Endothelial cell of umbilical vein (primary cell): ENCODE measurements around the gene SYNE1. TPM values are rescaled to one million over a fixed set of nuclear protein-coding genes. Genes with fewer than 3 reads are reported as not detected.

Experiments used
- BruUV-seq: library from RNA; stranded (reverse); fragments of 400-500 nt; replicated peaks from 2 replicates; lab custom pipeline; 2021; lab: Mats Ljungman, UMichigan
- CTCF ChIA-PET: fragments of 300-600, 350-600 bp; sonication (Branson Sonifier 250); formaldehyde crosslinking; loops from one replicate; lab custom pipeline; 2021; ENCODE audit warnings: antibody characterized with exemption, inconsistent platforms; lab: Charles Lee
- POLR2A ChIA-PET: fragments of 300-600, 350-600 bp; sonication (Branson Sonifier 250); formaldehyde crosslinking; loops from one replicate; lab custom pipeline; 2021; ENCODE audit warnings: antibody characterized with exemption, inconsistent platforms; lab: Charles Lee
- DNase-seq: peaks from one replicate; pipeline ENCODE4 v3.0.0-alpha.2; 2011; ENCODE audit warnings: low read depth, low spot score
- FAIRE-seq: peaks from 2 replicates; lab custom pipeline; 2011; peaks lifted over from hg19 to GRCh38; lab: Jason Lieb, UNC
- H2AFZ ChIP-seq: 2 replicates; pipeline ENCODE4 v1.6.0; 2012; ENCODE audit warnings: low read depth, low read length, control low read depth, inconsistent platforms
- H3K27ac ChIP-seq: 2 replicates; pipeline ENCODE4 v1.5.1; 2011; ENCODE audit warnings: low read depth, mild to moderate bottlenecking, control low read depth, low read length, moderate library complexity; ENCODE audit not compliant: insufficient read depth
- H3K27me3 ChIP-seq, 2 experiments: 2 replicates each; pipeline versions ENCODE4 v1.6.0 to v1.6.1; 2011; ENCODE audit warnings: low read length in 2 of 2, mixed read lengths in 1 of 2; ENCODE audit not compliant: control insufficient read depth in 2 of 2, insufficient read depth in 2 of 2
- H3K36me3 ChIP-seq, 2 experiments: 2 replicates in 1 of 2; 3 replicates in 1 of 2; pipeline ENCODE4 v1.5.1; 2011; ENCODE audit warnings: low read length in 2 of 2, mild to moderate bottlenecking in 1 of 2, moderate library complexity in 1 of 2; ENCODE audit not compliant: control insufficient read depth in 2 of 2, insufficient read depth in 2 of 2; ENCODE audit errors: extremely low read depth in 1 of 2
- H3K4me1 ChIP-seq: 3 replicates; pipeline ENCODE4 v1.5.1; 2011; ENCODE audit warnings: mild to moderate bottlenecking, low read length; ENCODE audit not compliant: control insufficient read depth, insufficient read depth; ENCODE audit errors: extremely low read depth
- H3K4me2 ChIP-seq: 2 replicates; pipeline ENCODE4 v1.6.1; 2011; ENCODE audit warnings: low read length, control low read depth, mixed read lengths; ENCODE audit not compliant: insufficient read depth
- H3K4me3 ChIP-seq, 3 experiments: fragments of 200-600 bp in 1 of 3; sonication (generic), shearing (Covaris generic) in 1 of 3; replicated peaks in 1 of 3; 2 replicates each; pipeline ENCODE4 v1.5.1; 2011 to 2016; ENCODE audit warnings: control low read depth in 3 of 3, low read length in 3 of 3, mild to moderate bottlenecking in 2 of 3, inconsistent platforms in 1 of 3, low read depth in 1 of 3, moderate library complexity in 1 of 3; ENCODE audit not compliant: insufficient read depth in 1 of 3
- H3K79me2 ChIP-seq: 2 replicates; pipeline ENCODE4 v1.6.0; 2012; ENCODE audit warnings: low read length, inconsistent platforms; ENCODE audit not compliant: control insufficient read depth, insufficient read depth
- H3K9ac ChIP-seq: replicated peaks from 2 replicates; pipeline ENCODE3; 2011; ENCODE audit warnings: low read length, control low read depth; ENCODE audit not compliant: insufficient read depth; ENCODE audit errors: extremely low read depth
- H3K9me1 ChIP-seq: replicated peaks from 3 replicates; pipeline ENCODE4 v1.6.0; 2011; ENCODE audit warnings: mild to moderate bottlenecking, low read length; ENCODE audit not compliant: control insufficient read depth, insufficient read depth; ENCODE audit errors: extremely low read depth
- H3K9me3 ChIP-seq: replicated peaks from 2 replicates; pipeline ENCODE4 v1.5.1; 2012; ENCODE audit warnings: low read length, inconsistent platforms; ENCODE audit not compliant: control insufficient read depth, insufficient read depth
- H4K20me1 ChIP-seq: replicated peaks from 2 replicates; pipeline ENCODE3; 2011; ENCODE audit warnings: mild to moderate bottlenecking, low read length; ENCODE audit not compliant: control insufficient read depth, insufficient read depth; ENCODE audit errors: extremely low read depth
- CTCF ChIP-seq, 2 donors: IDR thresholded peaks; 1 replicate in 1 of 2; 2 replicates in 1 of 2; pipeline ENCODE4 v1.5.1; 2011; ENCODE audit warnings: low read length in 2 of 2, mild to moderate bottlenecking in 2 of 2, moderate library complexity in 2 of 2, control low read depth in 1 of 2, inconsistent platforms in 1 of 2, low read depth in 1 of 2; ENCODE audit not compliant: insufficient read depth in 1 of 2; ENCODE audit errors: extremely low read depth in 1 of 2
- EZH2 ChIP-seq: IDR thresholded peaks from 2 replicates; pipeline ENCODE4 v1.6.1; 2012; ENCODE audit warnings: borderline replicate concordance, low read depth, mild to moderate bottlenecking, moderate library complexity, low read length, inconsistent platforms; ENCODE audit not compliant: severe bottlenecking
- FOS ChIP-seq: IDR thresholded peaks from 2 replicates; pipeline ENCODE4 v1.6.1; 2011; ENCODE audit warnings: mild to moderate bottlenecking, low read length, moderate library complexity, borderline replicate concordance; ENCODE audit not compliant: insufficient read depth
- GATA2 ChIP-seq: IDR thresholded peaks from 2 replicates; pipeline ENCODE4 v1.7.0; 2011; ENCODE audit warnings: low read depth, mild to moderate bottlenecking, moderate library complexity, mixed read lengths, low read length; ENCODE audit not compliant: insufficient read length, insufficient read depth
- JUN ChIP-seq: IDR thresholded peaks from 2 replicates; pipeline ENCODE4 v1.6.1; 2011; ENCODE audit warnings: borderline replicate concordance, low read depth; ENCODE audit not compliant: insufficient read length, insufficient read depth
- MAX ChIP-seq: IDR thresholded peaks from 2 replicates; pipeline ENCODE4 v1.6.1; 2011; ENCODE audit not compliant: insufficient read depth, insufficient read length
- MYC ChIP-seq: IDR thresholded peaks from one replicate; pipeline ENCODE4 v1.6.1; 2011; ENCODE audit warnings: mild to moderate bottlenecking, low read depth, low read length
- POLR2A ChIP-seq: IDR thresholded peaks from 2 replicates; pipeline ENCODE4 v1.6.1; 2012; ENCODE audit warnings: low read depth, mild to moderate bottlenecking, control low read depth, low read length
- POLR2AphosphoS5 ChIP-seq: IDR thresholded peaks from 2 replicates; pipeline ENCODE4 v1.6.1; 2012; ENCODE audit warnings: low read depth, mild to moderate bottlenecking, control low read depth, low read length, moderate library complexity; ENCODE audit not compliant: insufficient read depth
- dilution Hi-C: fragments of 300-500 bp; cut with MboI; formaldehyde crosslinking; loops from one replicate; pipeline ENCODE4 v1.15.0; 2019; ENCODE audit warnings: low sequenced_read_pairs; ENCODE audit not compliant: extremely low pct_ligation_motif_present
- intact Hi-C: fragments of 100-400 bp; cut with micrococcal nuclease; formaldehyde crosslinking; loops from one replicate; pipeline ENCODE4 v1.10.0; 2022
- polyA plus RNA-seq, 4 experiments: library from polyadenylated mRNA; depleted of rRNA in 3 of 4; stranded (reverse) in 3 of 4; unstranded in 1 of 4; fragments of >200 nt; gene quantifications; 2 replicates each; pipeline versions ENCODE4 v1.2.1 to v1.2.3, GENCODE V29; 2011 to 2012; ENCODE audit warnings: missing spikeins in 1 of 4
- total RNA-seq: library from RNA; stranded (reverse); gene quantifications from 2 replicates; pipeline ENCODE4 v1.2.3, GENCODE V29; 2021

The SYNE1 gene
- total and polyA plus RNA-seq, 2 donors (not counting 3 experiments of a cell fraction or from before 2014, with no cell fraction given), result 26.5 to 52.3 TPM

- TF ChIP-seq POLR2A (no peak), FOS (no peak), JUN (no peak), EZH2 (no peak)
- no peak overlapping the region for H3K4me3 ChIP-seq
- intact Hi-C loops (no loop called here), dilution Hi-C loops (no loop called here)
- H3K9me1 ChIP-seq, result no peaks in the 10 kb centered on the region
- H3K4me1 ChIP-seq, result no peaks in the 10 kb centered on the region
- no peak overlapping the region for H2AFZ ChIP-seq
- H3K9ac ChIP-seq, result no peak overlapping the region
- H3K27me3 ChIP-seq, result no peaks in the 10 kb centered on the region
- CTCF ChIA-PET, result no interaction called here
- peak; percentile 37 for FAIRE-seq
- no peaks in the 10 kb centered on the region for H3K79me2 ChIP-seq
- no peak overlapping the region for H3K27ac ChIP-seq
- BruUV-seq, result no TSS peak
- no peaks in the 10 kb centered on the region for H3K9me3 ChIP-seq
- H3K4me2 ChIP-seq, result no peak overlapping the region
- POLR2A ChIA-PET, result no interaction called here
- H3K36me3 ChIP-seq, result no peaks in the 10 kb centered on the region
- no peak for DNase-seq
- H4K20me1 ChIP-seq, result no peaks in the 10 kb centered on the region
Observed at GRCh38 chr6:152502421-152503188, 134.6 kb downstream of the SYNE1 start.

- FAIRE-seq, result no peak
- CTCF ChIA-PET, result interaction anchor here (0.7 to 1.1 kb wide), 2 partner anchors 9 to 15 kb away, joined by 4 read pairs; no protein-coding TSS in a partner anchor
- BruUV-seq, result no TSS peak
Observed at GRCh38 chr6:152499931-152500330, 137.2 kb downstream of the SYNE1 start.

More at GRCh38 chr6:152499931-152500330, 137.2 kb downstream of the SYNE1 start:
- Histone ChIP-seq H3K4me2 (no peak overlapping the region), H3K9ac (no peak overlapping the region), H3K36me3 (no peaks in the 10 kb centered on the region), H2AFZ (no peak overlapping the region), H3K27me3 (no peaks in the 10 kb centered on the region), H3K79me2 (no peaks in the 10 kb centered on the region), H3K4me3 (no peak overlapping the region), H3K9me3 (no peaks in the 10 kb centered on the region), H3K4me1 (no peaks in the 10 kb centered on the region), H4K20me1 (no peaks in the 10 kb centered on the region), H3K9me1 (no peaks in the 10 kb centered on the region), H3K27ac (no peak overlapping the region)
- intact Hi-C loops, result no loop called here
- dilution Hi-C loops, result no loop called here
- DNase-seq, result no peak
- TF ChIP-seq POLR2AphosphoS5, result no peak
- no peak for TF ChIP-seq GATA2
- no peak for TF ChIP-seq POLR2A
- no peak for TF ChIP-seq EZH2
- TF ChIP-seq MYC, result no peak
- no peak for TF ChIP-seq JUN
- no peak for TF ChIP-seq MAX
- no peak for TF ChIP-seq CTCF (IDR thresholded peaks at IDR 0.05; ENCODE audit: extremely low read depth in 1 of 2, insufficient read depth in 1 of 2, low read depth in 1 of 2, low read length in 2 of 2)
- no peak for TF ChIP-seq FOS
- POLR2A ChIA-PET, result no interaction called here
